Measurements from ENCODE around the gene RHOH. TPM values are rescaled to one million over a fixed set of nuclear protein-coding genes. Genes with fewer than 3 reads are reported as not detected.

Gene RHOH
- total and polyA plus RNA-seq, 2 of the 13 experiments (the other 11 are each of a cell fraction or from before 2014, with no cell fraction given), result 0.57 TPM; not detected in 1

GRCh38 chr4:40204507-40205258 is 7.9 kb downstream of the RHOH start:
- BruUV-seq (replicated peaks), result no TSS peak
- H3K36me3 ChIP-seq (replicated peaks in 1 of 2; ENCODE audit: control insufficient read depth in 1 of 2, insufficient read depth in 2 of 2, low read length in 2 of 2), result no peaks in the 10 kb centered on the region
- DNase-seq (ENCODE audit: low spot score) (no peak), FAIRE-seq (no peak), ATAC-seq (no peak)
- H3K9ac ChIP-seq (ENCODE audit: insufficient read depth, low read depth, low read length), result no peak overlapping the region
- no peak overlapping the region for H3K4me2 ChIP-seq (ENCODE audit: low read depth, low read length)
- H3K79me2 ChIP-seq (ENCODE audit: insufficient read depth, low read length), result no peaks in the 10 kb centered on the region
- intact Hi-C loops (cut with micrococcal nuclease; ENCODE audit: unreplicated experiment) (no loop called here), in situ Hi-C loops (cut with HindIII; ENCODE audit: extremely low pct_ligation_motif_present, low pct_unique_long_range_greater_than_20kb) (no loop called here)
- POLR2A ChIA-PET, result no interaction called here
- no peak overlapping the region for H3K4me3 ChIP-seq (replicated peaks in 1 of 3; ENCODE audit: insufficient read depth in 1 of 3, low read depth in 2 of 3, low read length in 3 of 3)
- H3K4me1 ChIP-seq (ENCODE audit: insufficient read depth, low read length), result peaks cover 12% of the 10 kb centered on the region; the same call in 1 of the 2 replicates
- CTCF ChIA-PET (ENCODE audit: low intra/inter-chr PET ratio, low total read pairs), result no interaction called here
- H3K27ac ChIP-seq (ENCODE audit: extremely low read length, insufficient read depth, low read length), result no peak overlapping the region
- peaks cover 0 to 9% of the 10 kb centered on the region in 2 experiments; a peak in 1 of 5 replicates for H3K27me3 ChIP-seq (ENCODE audit: control insufficient read depth in 1 of 2, insufficient read depth in 2 of 2, low read length in 2 of 2)
- no peak overlapping the region for H2AFZ ChIP-seq (ENCODE audit: low read length)
- 46% methylated on average over 9 of the region's 9 CpGs for WGBS (ENCODE audit: low lambda C conversion rate)
- H4K20me1 ChIP-seq (ENCODE audit: insufficient read depth, low read length), result no peaks in the 10 kb centered on the region
- H3K9me3 ChIP-seq (ENCODE audit: low read length), result no peaks in the 10 kb centered on the region
- no peak for TF ChIP-seq ATF1 (CRISPR knock-in tag; IDR thresholded peaks at IDR 0.05)
- TF ChIP-seq ZNF318 (CRISPR knock-in tag; IDR thresholded peaks at IDR 0.05), result no peak
- TF ChIP-seq RBFOX2 (IDR thresholded peaks at IDR 0.05; ENCODE audit: low read depth, low read length), result no peak
- TF ChIP-seq RNF219 (CRISPR knock-in tag; IDR thresholded peaks at IDR 0.05), result no peak
- TF ChIP-seq RBAK (CRISPR knock-in tag; IDR thresholded peaks at IDR 0.05), result no peak
- no peak for TF ChIP-seq ZNF567 (CRISPR knock-in tag; IDR thresholded peaks at IDR 0.05; ENCODE audit: borderline replicate concordance)
- TF ChIP-seq THAP11 (CRISPR knock-in tag; IDR thresholded peaks at IDR 0.05), result no peak
- TF ChIP-seq ZNF10 (CRISPR knock-in tag; IDR thresholded peaks at IDR 0.05; ENCODE audit: borderline replicate concordance, low read depth), result no peak
- no peak for TF ChIP-seq ZNF280D (CRISPR knock-in tag; IDR thresholded peaks at IDR 0.05)
- TF ChIP-seq ZNF317 (CRISPR knock-in tag; IDR thresholded peaks at IDR 0.05), result no peak

All from HepG2 (cell line).